DOHH2 (cell line): ENCODE data around the gene RBM44.

Source experiments
- H3F3A ChIP-seq: fragments of 200-600 bp; sonication (generic), shearing (Covaris generic); 2 replicates; pipeline ENCODE4 v1.6.0; 2016; ENCODE audit warnings: antibody characterized with exemption, mild to moderate bottlenecking; ENCODE audit not compliant: control insufficient read depth, insufficient read depth
- H3K27ac ChIP-seq: fragments of 200-600 bp; sonication (generic); 2 replicates; pipeline ENCODE4 v1.5.1; 2014; ENCODE audit warnings: low read depth, mild to moderate bottlenecking, low read length, moderate library complexity
- H3K27me3 ChIP-seq: fragments of 200-600 bp; sonication (generic); 2 replicates; pipeline ENCODE4 v1.6.1; 2014; ENCODE audit warnings: mild to moderate bottlenecking, low read length, mixed read lengths; ENCODE audit not compliant: control insufficient read depth
- H3K36me3 ChIP-seq: fragments of 200-600 bp; sonication (generic); 2 replicates; pipeline ENCODE4 v1.6.1; 2014; ENCODE audit warnings: mild to moderate bottlenecking, low read length, moderate library complexity, mixed read lengths; ENCODE audit not compliant: control insufficient read depth
- H3K4me1 ChIP-seq: fragments of 200-600 bp; sonication (generic); 2 replicates; pipeline ENCODE4 v1.6.1; 2014; ENCODE audit warnings: mild to moderate bottlenecking, low read length, mixed read lengths; ENCODE audit not compliant: control insufficient read depth
- H3K4me2 ChIP-seq: fragments of 200-600 bp; sonication (generic); 2 replicates; pipeline ENCODE4 v1.6.0; 2014; ENCODE audit warnings: mild to moderate bottlenecking, low read length, moderate library complexity
- H3K4me3 ChIP-seq: fragments of 200-600 bp; sonication (generic); 2 replicates; pipeline ENCODE4 v1.5.1; 2014; ENCODE audit warnings: mild to moderate bottlenecking, low read length, mixed read lengths
- H3K79me2 ChIP-seq: fragments of 200-600 bp; sonication (generic); 2 replicates; pipeline ENCODE4 v1.6.1; 2014; ENCODE audit warnings: mild to moderate bottlenecking, low read length, mixed read lengths; ENCODE audit not compliant: control insufficient read depth
- H3K9me2 ChIP-seq: fragments of 200-600 bp; sonication (generic); replicated peaks from 2 replicates; pipeline ENCODE4 v1.6.1; 2014; ENCODE audit warnings: mild to moderate bottlenecking, low read length, mixed read lengths; ENCODE audit not compliant: control insufficient read depth
- H3K9me3 ChIP-seq: fragments of 200-600 bp; sonication (generic); 2 replicates; pipeline ENCODE4 v1.6.1; 2014; ENCODE audit warnings: antibody characterized with exemption, low read length, mixed read lengths; ENCODE audit not compliant: control insufficient read depth, insufficient read depth
- H4K20me1 ChIP-seq: fragments of 200-600 bp; sonication (generic); 2 replicates; pipeline ENCODE4 v1.6.0; 2014; ENCODE audit warnings: low read depth, mild to moderate bottlenecking, antibody characterized with exemption, low read length, moderate library complexity; ENCODE audit not compliant: control insufficient read depth, insufficient read depth
- EZH2phosphoT487 ChIP-seq: fragments of 200-600 bp; sonication (generic); IDR thresholded peaks from 2 replicates; pipeline ENCODE4 v1.6.1; 2017; ENCODE audit warnings: borderline replicate concordance, mild to moderate bottlenecking, antibody characterized with exemption, low read length, moderate library complexity, mixed read lengths
- TF ChIP-seq, protein P1 (sequence below): fragments of 200-600 bp; sonication (generic); IDR thresholded peaks from one replicate; pipeline ENCODE4 v1.5.1; 2014; ENCODE audit warnings: antibody characterized with exemption, mild to moderate bottlenecking, low read depth, low read length; ENCODE audit not compliant: poor library complexity, severe bottlenecking

The RBM44 gene

DNA sequence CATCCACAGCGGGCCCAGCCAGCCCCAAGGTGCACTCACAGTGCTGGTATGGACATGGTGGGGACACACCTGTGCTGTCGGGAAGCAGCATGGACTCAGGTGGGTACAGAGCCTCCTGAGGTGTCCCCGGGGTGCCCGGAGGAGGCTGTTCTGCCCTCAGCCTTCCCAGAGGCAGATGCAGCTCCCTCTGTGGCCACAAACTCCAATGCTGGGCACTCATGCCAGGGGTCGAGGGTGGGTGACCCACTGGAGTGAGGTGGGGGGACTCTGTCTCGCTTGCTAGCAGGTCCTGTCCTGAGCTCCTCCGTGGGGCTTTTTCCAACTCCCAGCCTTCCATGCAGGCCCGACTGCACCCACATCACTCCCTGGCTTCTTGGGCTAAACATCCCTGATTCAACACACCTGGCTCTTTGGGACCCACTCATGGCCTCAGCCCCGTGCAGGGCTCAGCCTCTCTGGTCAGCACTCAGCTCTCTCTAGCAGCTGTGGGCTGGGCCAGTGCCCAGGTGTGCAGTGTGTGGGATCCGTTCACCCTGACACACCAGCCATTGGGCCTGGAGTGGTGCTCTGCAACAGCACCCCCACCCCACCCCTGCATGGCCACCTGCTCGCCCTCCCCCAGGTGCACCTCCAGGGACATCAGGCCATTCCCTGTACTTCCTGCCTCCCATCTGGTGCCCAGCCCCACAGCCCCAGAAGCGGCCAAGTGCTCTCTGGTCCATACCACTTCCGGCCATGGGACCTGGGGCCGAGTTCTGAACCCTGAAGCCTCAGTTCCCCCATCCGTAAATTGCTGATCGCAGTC is 76.9 kb downstream of the RBM44 start:
- Histone ChIP-seq H3K79me2 (no peaks in the 10 kb centered on the region), H3K27ac (no peak overlapping the region), H3K4me1 (peaks cover 22% of the 10 kb centered on the region), H4K20me1 (no peaks in the 10 kb centered on the region), H3F3A (no peaks in the 10 kb centered on the region), H3K36me3 (no peaks in the 10 kb centered on the region), H3K9me2 (no peaks in the 10 kb centered on the region), H3K4me3 (no peak overlapping the region), H3K27me3 (no peaks in the 10 kb centered on the region; the same call in 1 of the 2 replicates), H3K9me3 (no peaks in the 10 kb centered on the region), H3K4me2 (no peak overlapping the region)
- no peak for TF ChIP-seq EZH2phosphoT487
- TF ChIP-seq, protein P1, sequence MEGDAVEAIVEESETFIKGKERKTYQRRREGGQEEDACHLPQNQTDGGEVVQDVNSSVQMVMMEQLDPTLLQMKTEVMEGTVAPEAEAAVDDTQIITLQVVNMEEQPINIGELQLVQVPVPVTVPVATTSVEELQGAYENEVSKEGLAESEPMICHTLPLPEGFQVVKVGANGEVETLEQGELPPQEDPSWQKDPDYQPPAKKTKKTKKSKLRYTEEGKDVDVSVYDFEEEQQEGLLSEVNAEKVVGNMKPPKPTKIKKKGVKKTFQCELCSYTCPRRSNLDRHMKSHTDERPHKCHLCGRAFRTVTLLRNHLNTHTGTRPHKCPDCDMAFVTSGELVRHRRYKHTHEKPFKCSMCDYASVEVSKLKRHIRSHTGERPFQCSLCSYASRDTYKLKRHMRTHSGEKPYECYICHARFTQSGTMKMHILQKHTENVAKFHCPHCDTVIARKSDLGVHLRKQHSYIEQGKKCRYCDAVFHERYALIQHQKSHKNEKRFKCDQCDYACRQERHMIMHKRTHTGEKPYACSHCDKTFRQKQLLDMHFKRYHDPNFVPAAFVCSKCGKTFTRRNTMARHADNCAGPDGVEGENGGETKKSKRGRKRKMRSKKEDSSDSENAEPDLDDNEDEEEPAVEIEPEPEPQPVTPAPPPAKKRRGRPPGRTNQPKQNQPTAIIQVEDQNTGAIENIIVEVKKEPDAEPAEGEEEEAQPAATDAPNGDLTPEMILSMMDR: no peak

DNA sequence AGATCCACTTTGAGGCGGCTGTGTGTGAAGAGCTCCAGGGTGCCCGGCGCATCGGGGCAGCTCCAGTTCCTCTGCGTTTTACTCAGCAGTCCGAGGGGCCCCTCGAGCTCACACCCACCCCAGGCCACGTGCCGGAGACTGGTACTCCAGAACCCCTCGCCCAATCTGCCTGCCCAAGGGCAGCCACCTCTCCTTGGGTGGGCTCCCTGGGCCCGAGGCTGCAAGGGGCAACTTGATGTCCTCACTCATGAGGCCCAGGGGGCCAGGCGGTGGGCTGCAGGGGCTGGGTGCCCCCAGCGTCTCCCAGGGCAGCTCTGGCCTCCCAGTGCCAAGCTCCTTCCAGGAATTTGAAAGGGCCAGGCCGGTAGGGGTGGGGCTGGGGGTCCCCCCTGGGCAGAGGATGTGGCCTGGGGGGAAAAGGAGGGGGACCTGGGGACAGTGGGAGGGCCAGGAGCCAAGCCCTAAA is 77.5 kb downstream of the RBM44 start:
- Histone ChIP-seq H3F3A (no peaks in the 10 kb centered on the region), H3K4me1 (peaks cover 22% of the 10 kb centered on the region), H3K4me3 (no peak overlapping the region), H3K9me2 (no peaks in the 10 kb centered on the region), H3K36me3 (no peaks in the 10 kb centered on the region), H3K9me3 (no peaks in the 10 kb centered on the region), H4K20me1 (no peaks in the 10 kb centered on the region), H3K27ac (no peak overlapping the region), H3K79me2 (no peaks in the 10 kb centered on the region), H3K4me2 (no peak overlapping the region), H3K27me3 (no peaks in the 10 kb centered on the region; the same call in 1 of the 2 replicates)
- TF ChIP-seq, protein P1: no peak
- no peak for TF ChIP-seq EZH2phosphoT487

DNA sequence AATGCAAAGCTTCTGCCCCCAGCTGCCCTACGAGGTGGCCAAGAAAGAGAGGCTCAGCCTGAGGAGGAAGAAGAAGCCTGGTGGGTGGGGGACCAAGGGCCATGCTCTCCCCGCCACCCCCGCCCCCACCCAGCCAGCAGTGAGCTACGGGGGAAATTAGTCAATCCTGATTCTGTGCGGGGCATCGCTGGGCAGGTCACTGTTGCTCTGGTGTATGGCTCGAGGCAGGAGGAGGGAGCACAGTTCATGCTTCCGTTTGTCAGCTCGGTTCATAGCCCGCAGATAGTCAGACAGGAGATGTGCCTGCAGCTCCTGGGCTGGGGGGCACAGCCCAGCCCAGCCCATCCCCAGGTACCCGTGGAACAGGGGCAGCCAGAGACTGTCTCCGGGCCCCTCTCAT is 78.0 kb downstream of the RBM44 start:
- Histone ChIP-seq H3K9me3 (no peaks in the 10 kb centered on the region), H3K4me1 (peaks cover 17% of the 10 kb centered on the region), H3K4me3 (no peak overlapping the region), H4K20me1 (no peaks in the 10 kb centered on the region), H3K27ac (no peak overlapping the region), H3K79me2 (no peaks in the 10 kb centered on the region), H3K4me2 (no peak overlapping the region), H3K9me2 (no peaks in the 10 kb centered on the region), H3K27me3 (no peaks in the 10 kb centered on the region; the same call in 1 of the 2 replicates), H3K36me3 (no peaks in the 10 kb centered on the region), H3F3A (no peaks in the 10 kb centered on the region)
- no peak for TF ChIP-seq EZH2phosphoT487
- TF ChIP-seq, protein P1: no peak
